CD14-positive monocyte (primary cell): ENCODE measurements around the gene HSD17B8. TPM values are rescaled to one million over a fixed set of nuclear protein-coding genes. Genes with fewer than 3 reads are reported as not detected.

Experiments
- DNase-seq, 3 donors: peaks; one replicate each; pipeline ENCODE4 v3.0.0-alpha.2; 2011 to 2022
- H2AFZ ChIP-seq: 2 replicates; pipeline ENCODE4 v1.6.0; 2012; ENCODE audit warnings: mild to moderate bottlenecking, low read depth, low read length, inconsistent platforms; ENCODE audit not compliant: insufficient read depth, poor library complexity, severe bottlenecking
- H3K27ac ChIP-seq, 2 donors: 1 replicate in 1 of 2; 2 replicates in 1 of 2; pipeline ENCODE4 v1.5.1; 2012 to 2013; ENCODE audit warnings: low read length in 2 of 2, control low read depth in 1 of 2, inconsistent platforms in 1 of 2, low read depth in 1 of 2, mild to moderate bottlenecking in 1 of 2
- H3K27me3 ChIP-seq, 2 donors: one replicate each; pipeline versions ENCODE4 v1.6.0 to v1.6.1; 2011 to 2013; ENCODE audit warnings: low read length in 2 of 2; ENCODE audit not compliant: control insufficient read depth in 2 of 2, insufficient read depth in 2 of 2
- H3K36me3 ChIP-seq, 2 donors: replicated peaks in 1 of 2; 1 replicate in 1 of 2; 2 replicates in 1 of 2; pipeline versions ENCODE4 v1.5.1 to v1.6.1; 2012 to 2013; ENCODE audit warnings: low read length in 2 of 2, control low read depth in 1 of 2, inconsistent platforms in 1 of 2, mild to moderate bottlenecking in 1 of 2; ENCODE audit not compliant: insufficient read depth in 2 of 2, control insufficient read depth in 1 of 2
- H3K4me1 ChIP-seq, 2 donors: 1 replicate in 1 of 2; 2 replicates in 1 of 2; pipeline versions ENCODE4 v1.5.1 to v1.6.1; 2012 to 2013; ENCODE audit warnings: low read length in 2 of 2, control low read depth in 1 of 2, inconsistent platforms in 1 of 2, mild to moderate bottlenecking in 1 of 2, moderate library complexity in 1 of 2; ENCODE audit not compliant: insufficient read depth in 2 of 2, control insufficient read depth in 1 of 2
- H3K4me2 ChIP-seq: replicated peaks from 2 replicates; pipeline ENCODE3; 2012; ENCODE audit warnings: low read length, moderate library complexity, mild to moderate bottlenecking; ENCODE audit not compliant: poor library complexity, severe bottlenecking; ENCODE audit errors: extremely low read depth
- H3K4me3 ChIP-seq, 3 experiments: fragments of 200-600 bp in 1 of 3; sonication (generic) in 1 of 3; replicated peaks in 1 of 3; 1 replicate in 2 of 3; 2 replicates in 1 of 3; pipeline ENCODE4 v1.5.1; 2011 to 2013; ENCODE audit warnings: low read length in 3 of 3, mild to moderate bottlenecking in 3 of 3, control low read depth in 2 of 3, low read depth in 2 of 3, inconsistent platforms in 1 of 3, moderate library complexity in 1 of 3
- H3K79me2 ChIP-seq: 2 replicates; pipeline ENCODE4 v1.6.0; 2012; ENCODE audit warnings: mild to moderate bottlenecking, control low read depth, inconsistent platforms, low read length, moderate library complexity; ENCODE audit not compliant: insufficient read depth
- H3K9ac ChIP-seq: 2 replicates; pipeline ENCODE4 v1.6.0; 2017; ENCODE audit warnings: low read length, mild to moderate bottlenecking; ENCODE audit not compliant: insufficient read depth, poor library complexity, severe bottlenecking
- H3K9me3 ChIP-seq, 2 donors: replicated peaks in 1 of 2; 1 replicate in 1 of 2; 2 replicates in 1 of 2; pipeline versions ENCODE4 v1.5.1 to v1.6.1; 2012 to 2013; ENCODE audit warnings: low read length in 2 of 2, control low read depth in 1 of 2; ENCODE audit not compliant: control insufficient read depth in 1 of 2, insufficient read depth in 1 of 2
- H4K20me1 ChIP-seq: 2 replicates; pipeline ENCODE4 v1.6.0; 2012; ENCODE audit warnings: mild to moderate bottlenecking, low read length, control low read depth, moderate library complexity; ENCODE audit not compliant: insufficient read depth
- H3K27ac Mint-ChIP-seq, 7 donors: one replicate each; pipeline ENCODE4 v1.8.0; 2020; ENCODE audit warnings: mild to moderate bottlenecking in 7 of 7, mixed read lengths in 7 of 7, moderate library complexity in 6 of 7, inconsistent platforms in 2 of 7
- H3K27me3 Mint-ChIP-seq, 3 donors: one replicate each; pipeline ENCODE4 v1.8.0; 2021 to 2022; ENCODE audit warnings: low read depth in 3 of 3, mild to moderate bottlenecking in 3 of 3, mixed read lengths in 3 of 3, moderate library complexity in 3 of 3, inconsistent platforms in 1 of 3
- H3K36me3 Mint-ChIP-seq, 2 donors: one replicate each; pipeline ENCODE4 v1.8.0; 2020; ENCODE audit warnings: mixed read lengths in 2 of 2, inconsistent platforms in 1 of 2, mild to moderate bottlenecking in 1 of 2
- H3K4me1 Mint-ChIP-seq: one replicate; pipeline ENCODE4 v1.8.0; 2020; ENCODE audit warnings: mild to moderate bottlenecking, mixed read lengths
- H3K4me3 Mint-ChIP-seq, 2 donors: one replicate each; pipeline ENCODE4 v1.8.0; 2020; ENCODE audit warnings: mild to moderate bottlenecking in 2 of 2, mixed read lengths in 2 of 2, moderate library complexity in 1 of 2
- H3K9me3 Mint-ChIP-seq, 7 donors: one replicate each; pipeline ENCODE4 v1.8.0; 2020 to 2022; ENCODE audit warnings: mixed read lengths in 7 of 7, mild to moderate bottlenecking in 6 of 7, moderate library complexity in 6 of 7, inconsistent platforms in 2 of 7
- WGBS: methylation state at CpG from one replicate; pipeline ENCODE4 v1.1.5; 2013; ENCODE audit warnings: missing lambda C conversion rate; ENCODE audit not compliant: insufficient coverage; 5-methylcytosine and 5-hydroxymethylcytosine counted together
- intact Hi-C, 2 donors: fragments of 100-400 bp; cut with micrococcal nuclease; formaldehyde crosslinking; loops; one replicate each; pipeline versions ENCODE4 v1.15.0 to v1.15.1; 2023
- polyA plus RNA-seq, 3 donors: library from polyadenylated mRNA; depleted of rRNA in 1 of 3; unstranded in 2 of 3; stranded (reverse) in 1 of 3; fragments of 300-500 nt in 2 of 3; fragments of >200 nt in 1 of 3; fragmentation: Illumina TruSeq in 2 of 3; gene quantifications; 1 replicate in 2 of 3; 2 replicates in 1 of 3; pipeline ENCODE4 v1.2.3, GENCODE V29; 2012 to 2021
- TF ChIP-seq, protein P1 (sequence below): fragments of 200-600 bp; IDR thresholded peaks from one replicate; pipeline ENCODE4 v1.8.0; 2022; ENCODE audit warnings: antibody characterized with exemption, mild to moderate bottlenecking

Gene HSD17B8
- polyA plus RNA-seq, 3 donors: 3.8 to 10.6 (median 4.7) TPM

DNA sequence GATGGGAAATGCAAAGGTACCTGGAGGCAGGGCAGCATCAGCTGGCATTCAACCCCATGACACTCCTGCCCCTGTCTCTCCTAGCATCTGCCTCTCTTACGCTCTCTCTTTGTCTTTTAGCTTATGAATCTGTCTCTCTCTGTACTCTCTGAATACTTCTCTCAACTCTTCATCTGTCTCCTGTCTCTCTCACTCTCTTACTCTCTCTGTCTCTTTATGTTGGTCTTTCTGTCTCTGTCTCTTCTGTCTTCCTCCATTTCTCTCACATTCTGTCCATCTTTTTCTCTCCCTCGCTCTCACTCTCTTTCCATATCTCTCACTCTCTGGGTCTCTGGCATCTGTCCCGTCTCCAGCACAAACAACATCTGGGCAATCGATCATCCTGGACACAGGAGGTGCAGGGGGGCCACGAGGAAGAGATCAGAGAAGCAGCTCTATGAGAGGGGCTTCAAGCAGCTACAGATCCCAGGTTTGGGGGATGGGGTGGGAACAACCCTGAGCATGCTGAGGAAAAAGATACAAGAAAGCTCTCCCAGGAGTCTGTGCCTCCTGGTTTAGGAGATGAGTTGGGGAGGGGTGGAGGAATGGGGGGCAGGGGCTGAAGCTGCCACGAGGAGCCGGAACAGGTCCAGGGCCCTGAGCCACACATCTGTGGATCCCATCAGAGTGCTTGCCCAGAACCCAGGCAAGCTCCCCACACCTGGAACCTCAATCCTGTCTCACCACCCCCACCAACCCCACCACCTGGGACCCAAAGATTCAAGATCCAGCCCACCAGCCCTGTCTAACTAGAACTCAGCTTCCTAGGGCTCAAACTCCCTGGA, 14.6 kb upstream of the HSD17B8 start:
- Histone ChIP-seq H3K36me3 (peaks cover 10 to 14% of the 10 kb centered on the region in 2 donors), H3K4me2 (no peak overlapping the region), H2AFZ (no peak overlapping the region), H3K27me3 (peaks cover 23 to 58% of the 10 kb centered on the region in 2 donors), H3K4me1 (peaks cover 10 to 12% of the 10 kb centered on the region in 2 donors), H4K20me1 (peaks cover 16% of the 10 kb centered on the region), H3K79me2 (no peaks in the 10 kb centered on the region), H3K4me3 (no peak overlapping the region), H3K9me3 (no peaks in the 10 kb centered on the region), H3K27ac (no peak overlapping the region), H3K9ac (no peak overlapping the region)
- Mint-ChIP-seq H3K9me3 (peaks cover 0 to 13% (median 4%) of the 10 kb centered on the region in 7 donors), H3K4me1 (peaks cover 19% of the 10 kb centered on the region), H3K4me3 (peak overlapping the region in 1 of 2 donors; percentile 64), H3K36me3 (peaks cover 12 to 15% of the 10 kb centered on the region in 2 donors), H3K27me3 (peaks cover 48 to 73% (median 55%) of the 10 kb centered on the region in 3 donors), H3K27ac (no peak overlapping the region)
- no peak for DNase-seq
- intact Hi-C loops: loop anchor here in 1 of 2 donors (10.0 kb wide), 1 partner anchor 55 kb away; no protein-coding TSS in a partner anchor
- WGBS: 80% methylated on average over 3 of the region's 7 CpGs
- TF ChIP-seq, protein P1, sequence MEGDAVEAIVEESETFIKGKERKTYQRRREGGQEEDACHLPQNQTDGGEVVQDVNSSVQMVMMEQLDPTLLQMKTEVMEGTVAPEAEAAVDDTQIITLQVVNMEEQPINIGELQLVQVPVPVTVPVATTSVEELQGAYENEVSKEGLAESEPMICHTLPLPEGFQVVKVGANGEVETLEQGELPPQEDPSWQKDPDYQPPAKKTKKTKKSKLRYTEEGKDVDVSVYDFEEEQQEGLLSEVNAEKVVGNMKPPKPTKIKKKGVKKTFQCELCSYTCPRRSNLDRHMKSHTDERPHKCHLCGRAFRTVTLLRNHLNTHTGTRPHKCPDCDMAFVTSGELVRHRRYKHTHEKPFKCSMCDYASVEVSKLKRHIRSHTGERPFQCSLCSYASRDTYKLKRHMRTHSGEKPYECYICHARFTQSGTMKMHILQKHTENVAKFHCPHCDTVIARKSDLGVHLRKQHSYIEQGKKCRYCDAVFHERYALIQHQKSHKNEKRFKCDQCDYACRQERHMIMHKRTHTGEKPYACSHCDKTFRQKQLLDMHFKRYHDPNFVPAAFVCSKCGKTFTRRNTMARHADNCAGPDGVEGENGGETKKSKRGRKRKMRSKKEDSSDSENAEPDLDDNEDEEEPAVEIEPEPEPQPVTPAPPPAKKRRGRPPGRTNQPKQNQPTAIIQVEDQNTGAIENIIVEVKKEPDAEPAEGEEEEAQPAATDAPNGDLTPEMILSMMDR: no peak

DNA sequence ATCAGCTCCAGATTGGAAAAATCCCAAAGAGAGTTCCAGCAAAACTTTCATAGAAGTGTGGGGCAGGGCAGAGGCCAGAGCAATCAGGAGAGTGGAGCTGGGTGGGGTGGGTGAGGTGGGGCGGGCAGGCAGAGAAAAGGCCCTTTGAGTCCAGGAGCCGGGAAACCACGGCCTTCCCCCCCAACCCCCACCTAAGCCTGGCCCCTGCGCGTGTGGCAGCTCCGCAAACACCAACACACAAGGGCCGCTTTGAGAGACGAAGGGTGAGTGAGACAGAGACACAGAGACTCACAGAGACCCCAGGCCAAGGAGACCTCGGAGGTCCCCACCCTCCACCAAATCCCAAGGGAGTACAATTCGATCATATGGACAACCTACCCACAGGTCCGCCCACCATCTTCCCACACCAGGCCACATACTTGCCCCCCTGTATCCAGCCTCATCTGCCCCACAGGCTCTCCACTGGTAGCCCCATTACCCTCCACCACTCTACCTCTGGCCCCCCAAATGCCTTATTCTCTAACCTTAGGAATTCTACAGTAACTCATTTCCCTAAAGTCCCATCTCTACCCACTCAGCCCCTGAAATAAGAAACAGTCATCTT, 13.8 kb upstream of the HSD17B8 start:
- Histone ChIP-seq H3K4me3 (no peak overlapping the region), H3K27me3 (peaks cover 23 to 58% of the 10 kb centered on the region in 2 donors), H3K36me3 (peaks cover 17 to 21% of the 10 kb centered on the region in 2 donors), H3K9ac (no peak overlapping the region), H3K79me2 (no peaks in the 10 kb centered on the region), H2AFZ (no peak overlapping the region), H3K9me3 (no peaks in the 10 kb centered on the region), H3K4me2 (no peak overlapping the region), H3K4me1 (peaks cover 10 to 12% of the 10 kb centered on the region in 2 donors), H4K20me1 (peaks cover 24% of the 10 kb centered on the region), H3K27ac (no peak overlapping the region)
- H3K9me3 Mint-ChIP-seq: peaks cover 0 to 13% (median 4%) of the 10 kb centered on the region in 7 donors
- no peak overlapping the region for H3K27ac Mint-ChIP-seq
- peak overlapping the region in 1 of 2 donors; percentile 79 for H3K4me3 Mint-ChIP-seq
- H3K36me3 Mint-ChIP-seq: peaks cover 20 to 23% of the 10 kb centered on the region in 2 donors
- H3K4me1 Mint-ChIP-seq: peaks cover 19% of the 10 kb centered on the region
- intact Hi-C loops: loop anchor here in 1 of 2 donors (10.0 kb wide), 1 partner anchor 54 kb away; no protein-coding TSS in a partner anchor
- no peak for DNase-seq
- TF ChIP-seq, protein P1: no peak
- 91% methylated on average over 7 of the region's 11 CpGs for WGBS
- peaks cover 48 to 66% (median 54%) of the 10 kb centered on the region in 3 donors for H3K27me3 Mint-ChIP-seq
